C1 segment of cervical spinal cord (tissue), 14 donors: Measurements from ENCODE around the gene CPNE4.

Experiments
- DNase-seq, 14 donors: peaks; one replicate each; lab custom pipeline; 2025; lab: John Stamatoyannopoulos, UW

Gene CPNE4

GRCh38 chr3:131797776-131798175 lies 237.0 kb downstream of the CPNE4 start:
- no peak for DNase-seq

DNA sequence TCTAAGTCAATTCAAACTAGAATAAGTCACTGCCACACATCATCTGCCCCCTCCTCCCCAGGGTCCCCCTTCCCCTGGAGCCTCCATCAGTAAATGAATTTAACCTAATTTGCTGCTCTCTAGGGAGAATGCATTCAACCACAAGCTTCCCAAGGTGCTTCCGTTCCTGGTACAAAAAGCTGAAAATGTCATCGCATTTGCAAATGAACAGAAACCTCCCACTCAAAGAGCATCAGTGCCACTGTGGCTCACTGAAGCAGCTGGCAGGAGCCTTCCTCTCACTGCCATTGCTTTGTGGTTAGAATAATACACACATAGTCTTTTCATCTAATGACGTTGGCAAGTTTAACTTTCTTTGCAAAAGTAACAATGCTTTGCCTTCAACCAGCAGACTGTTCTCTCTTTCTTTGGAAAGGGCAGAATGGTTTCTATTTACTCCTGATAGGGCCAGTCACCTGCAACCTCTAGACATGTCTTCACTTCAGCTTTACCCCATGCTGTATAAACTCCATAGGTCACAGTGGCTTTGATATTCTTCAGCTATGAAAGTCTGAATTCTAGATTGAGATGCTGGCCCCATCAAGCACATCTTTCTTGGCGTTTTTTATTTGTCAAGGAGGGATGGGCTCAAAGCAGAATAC lies 238.1 kb downstream of the CPNE4 start:
- peak in 1 of 14 donors; percentile 1 for DNase-seq

- no peak for DNase-seq
Observed at GRCh38 chr3:131796111-131796510, 238.7 kb downstream of the CPNE4 start.

- no peak for DNase-seq
Observed at GRCh38 chr3:131795390-131796090, 239.3 kb downstream of the CPNE4 start.

DNA sequence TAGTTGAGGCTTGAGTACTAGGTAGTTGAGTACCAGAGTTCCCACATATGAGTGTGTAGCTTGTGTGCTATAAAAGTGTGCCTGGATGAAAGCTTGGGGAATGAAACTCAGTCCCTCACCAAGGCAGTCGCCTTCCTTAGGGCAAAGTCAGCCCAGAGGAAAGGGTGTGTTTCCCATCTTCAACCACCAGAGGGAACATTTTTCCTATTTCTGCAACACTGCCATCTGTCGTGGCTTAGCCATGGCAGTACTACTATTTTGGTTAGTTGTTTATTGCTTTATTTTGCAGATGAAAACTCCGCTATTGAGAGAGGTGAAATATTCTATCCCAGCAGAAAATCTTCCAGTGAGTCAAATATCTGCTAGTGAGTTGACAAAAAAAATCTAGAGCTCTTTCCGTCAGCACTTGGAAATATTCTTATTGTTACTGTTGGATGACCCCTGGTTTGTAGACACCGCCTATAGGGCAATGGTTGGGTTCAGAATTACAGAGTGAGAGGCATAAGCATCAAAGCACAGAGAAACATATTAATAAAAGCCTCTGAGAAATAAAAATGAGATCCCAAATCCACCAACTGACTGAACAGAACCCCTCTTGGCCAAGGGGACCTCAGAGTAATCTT lies 239.9 kb downstream of the CPNE4 start:
- peak in 2 of 14 donors; percentile 2 to 6 for DNase-seq

DNA sequence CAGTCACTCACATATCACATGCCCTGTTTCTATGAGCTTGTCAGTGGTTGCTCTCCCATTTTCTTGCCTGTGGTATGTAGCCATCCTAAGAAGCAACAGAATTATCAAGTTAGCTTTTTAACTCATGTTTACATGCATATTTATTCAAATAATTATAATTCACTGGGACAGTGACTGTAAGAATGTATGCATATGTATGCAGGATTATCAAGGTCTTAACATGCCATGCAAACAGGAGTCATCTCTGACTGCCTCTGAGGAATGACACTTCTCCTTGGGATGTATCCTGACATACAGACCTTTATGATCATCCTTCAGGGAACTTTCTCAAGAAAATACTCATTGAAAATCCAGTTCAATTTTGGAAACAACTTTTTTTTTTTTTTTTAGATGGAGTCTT lies 240.9 kb downstream of the CPNE4 start:
- DNase-seq, result no peak

GRCh38 chr3:131789188-131789587 lies 245.6 kb downstream of the CPNE4 start:
- DNase-seq, result no peak

GRCh38 chr3:131786386-131786785 lies 248.4 kb downstream of the CPNE4 start:
- no peak for DNase-seq

DNA sequence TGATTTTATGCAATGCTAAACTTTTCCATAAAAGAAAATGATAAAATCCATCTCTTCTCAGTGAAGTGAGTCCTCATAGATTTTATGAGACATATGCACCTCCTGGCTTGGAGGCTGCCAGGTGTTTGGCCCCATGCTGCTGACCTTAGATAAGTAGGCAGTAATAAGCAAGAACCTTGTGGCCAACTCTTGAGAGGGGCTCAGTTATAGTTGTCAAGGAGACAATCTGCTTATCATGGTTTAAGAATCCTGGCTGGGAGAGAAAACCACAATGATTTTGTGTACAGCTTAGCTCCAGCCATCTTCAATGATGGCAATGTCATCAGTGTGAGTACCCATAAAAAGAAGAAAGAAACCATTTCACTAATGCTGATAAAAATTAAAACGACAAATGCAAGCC lies 252.1 kb downstream of the CPNE4 start:
- no peak for DNase-seq

- no peak for DNase-seq
Observed at GRCh38 chr3:131778526-131778925, 256.3 kb downstream of the CPNE4 start.

DNA sequence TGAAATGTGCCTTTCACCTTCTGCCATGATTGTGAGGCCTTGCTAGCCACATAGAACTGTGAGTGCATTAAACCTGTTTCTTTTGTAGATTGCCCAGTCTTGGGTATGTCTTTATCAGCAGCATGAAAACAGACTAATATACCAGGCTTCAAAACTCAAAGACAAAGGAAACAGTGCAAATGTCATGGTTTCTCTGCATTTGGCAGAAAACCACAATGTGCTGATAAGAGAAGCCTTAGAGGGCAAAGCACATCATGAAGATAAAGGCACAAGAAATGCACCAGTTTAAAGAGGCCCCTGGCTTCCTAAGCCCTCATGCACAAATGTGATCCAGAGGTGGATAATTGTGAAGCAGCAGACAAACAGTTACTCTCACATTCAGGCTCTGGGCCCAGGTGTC lies 259.2 kb downstream of the CPNE4 start:
- no peak for DNase-seq

GRCh38 chr3:131772269-131773026 lies 262.4 kb downstream of the CPNE4 start:
- DNase-seq, result no peak

- DNase-seq, result no peak
Observed at GRCh38 chr3:131762981-131763564, 271.7 kb downstream of the CPNE4 start.

- no peak for DNase-seq
Observed at GRCh38 chr3:131756405-131756804, 278.4 kb downstream of the CPNE4 start.

GRCh38 chr3:131755380-131755779 lies 279.4 kb downstream of the CPNE4 start:
- no peak for DNase-seq

DNA sequence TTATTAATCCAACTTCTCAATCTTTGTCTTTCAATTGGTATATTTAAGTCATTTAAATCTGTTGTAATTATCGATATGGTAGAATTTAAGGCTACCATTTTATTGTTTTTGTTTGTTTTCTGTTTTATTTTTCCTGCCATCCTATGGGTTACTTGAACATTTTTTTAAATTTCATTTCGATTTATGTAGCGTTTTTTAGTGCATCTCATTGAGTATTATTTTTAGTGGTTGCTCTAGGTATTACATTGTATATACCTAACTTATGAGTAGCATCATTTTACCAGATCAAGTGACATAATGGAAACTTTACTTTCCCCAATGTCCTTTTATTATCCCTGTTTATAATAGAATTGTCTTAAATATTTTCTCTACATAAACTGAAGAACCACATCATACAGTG lies 284.6 kb downstream of the CPNE4 start:
- no peak for DNase-seq

- DNase-seq, result no peak
Observed at GRCh38 chr3:131749826-131750225, 285.0 kb downstream of the CPNE4 start.

DNA sequence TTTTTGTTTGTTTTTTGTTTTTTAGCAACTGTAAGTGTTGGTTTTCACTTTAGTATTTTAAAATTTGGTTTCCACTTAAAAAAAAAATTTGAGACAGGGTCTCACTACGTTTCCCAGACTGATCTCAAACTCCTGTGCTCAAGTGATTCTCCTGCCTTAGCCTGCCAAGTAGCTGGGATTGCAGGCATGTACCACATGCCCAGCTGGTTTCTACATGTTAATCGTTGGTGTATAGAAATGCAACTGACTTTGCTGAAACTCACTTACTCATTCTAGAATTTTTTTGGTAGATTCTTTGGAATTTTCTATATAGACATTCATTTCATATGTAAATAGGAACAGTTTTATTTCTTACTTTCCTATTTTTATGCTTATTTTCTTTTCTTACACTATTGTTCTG lies 287.3 kb downstream of the CPNE4 start:
- no peak for DNase-seq

DNA sequence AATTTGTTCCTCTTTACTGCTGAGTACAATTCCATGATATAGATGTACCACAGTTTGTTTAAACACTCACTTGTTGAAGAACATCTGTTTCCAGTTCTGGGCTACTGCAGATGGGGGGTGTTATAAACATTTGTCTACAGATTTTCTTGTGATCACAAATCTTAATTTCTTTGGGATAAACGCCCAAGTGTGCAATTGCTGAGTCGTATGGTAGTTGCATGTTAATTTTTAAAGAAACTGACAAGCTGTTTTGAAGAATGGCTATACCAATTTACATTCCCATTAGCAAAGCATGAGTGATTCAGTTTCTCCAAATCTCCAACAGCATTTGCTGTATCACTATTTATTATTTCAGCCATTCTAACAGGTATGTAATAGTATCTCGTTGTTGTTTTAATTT lies 290.0 kb downstream of the CPNE4 start:
- no peak for DNase-seq

DNA sequence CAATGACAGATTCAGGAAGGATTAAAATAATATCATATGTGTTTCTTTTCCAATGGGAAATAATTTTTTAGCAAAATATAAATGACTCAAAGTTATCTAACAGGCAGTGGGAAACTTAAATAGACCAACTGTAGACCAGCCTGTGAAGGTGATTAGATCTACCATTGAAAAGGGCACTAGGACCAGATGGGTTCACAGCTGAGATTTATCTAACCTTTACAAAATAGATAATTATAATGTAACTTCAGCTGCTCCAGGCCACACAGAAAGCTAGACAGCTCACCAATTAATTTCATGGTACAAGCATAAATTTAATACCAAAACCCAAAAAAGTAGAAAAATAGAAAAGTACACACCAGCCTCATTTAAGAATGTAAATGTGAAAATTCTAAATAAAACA lies 291.7 kb downstream of the CPNE4 start:
- DNase-seq, result no peak

DNA sequence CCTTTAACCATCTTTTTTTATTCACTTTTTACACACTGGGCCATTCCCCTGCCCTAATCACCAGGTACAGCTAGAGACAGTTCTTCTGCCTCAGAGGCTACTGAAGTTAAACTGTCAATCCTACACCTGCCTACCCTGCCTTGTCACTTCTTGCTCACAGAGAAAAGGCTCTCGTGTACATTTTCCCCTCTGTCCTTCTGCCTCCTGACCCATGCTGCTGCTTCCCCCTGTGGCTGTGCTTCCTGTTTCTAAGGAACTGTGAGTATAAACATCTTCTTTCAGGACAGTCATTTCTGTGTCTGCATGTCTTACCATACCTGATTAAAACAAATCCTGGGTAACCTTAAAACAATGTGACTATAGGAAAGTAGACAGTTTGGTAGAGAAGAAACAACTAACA lies 295.6 kb downstream of the CPNE4 start:
- DNase-seq, result no peak

GRCh38 chr3:131738095-131738494 lies 296.7 kb downstream of the CPNE4 start:
- DNase-seq, result no peak
